ENCODE results near the gene KCNAB3. TPM values are rescaled to one million over a fixed set of nuclear protein-coding genes. Genes with fewer than 3 reads are reported as not detected.

Gene KCNAB3
- total RNA-seq, 1 experiment from 2014 or later, result 0.61 TPM

DNA sequence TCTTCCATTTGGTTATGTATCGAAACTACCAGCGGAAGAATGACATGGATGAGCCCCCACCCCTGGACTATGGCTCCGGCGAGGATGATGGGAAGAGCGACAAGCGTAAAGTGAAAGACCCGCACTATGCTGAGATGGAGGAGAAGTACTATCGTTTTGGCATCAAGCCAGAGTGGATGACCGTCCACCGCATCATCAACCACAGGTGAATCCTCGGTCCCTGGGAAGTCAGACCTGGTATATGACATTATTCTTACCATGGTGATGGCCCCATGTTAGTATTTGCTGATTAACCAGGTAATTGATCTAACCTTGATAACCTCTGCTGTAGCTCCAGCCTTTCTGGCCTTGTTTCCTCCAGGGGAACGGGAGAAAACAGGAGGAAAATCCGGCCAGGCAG lies 32.6 kb downstream of the KCNAB3 start:
- Histone ChIP-seq H3K27me3 (no peaks in the 10 kb centered on the region), H3K9me3 (replicated peaks) (no peaks in the 10 kb centered on the region), H3K4me3 (no peak overlapping the region), H3K27ac (no peak overlapping the region), H3K36me3 (peaks cover 81% of the 10 kb centered on the region), H3K4me1 (peaks cover 25% of the 10 kb centered on the region)
- no peak for DNase-seq

GRCh38 chr17:7894866-7895265 lies 34.8 kb downstream of the KCNAB3 start:
- no peaks in the 10 kb centered on the region for H3K9me3 ChIP-seq (replicated peaks)
- no peak overlapping the region for H3K4me3 ChIP-seq
- no peaks in the 10 kb centered on the region for H3K27me3 ChIP-seq
- H3K36me3 ChIP-seq, result peaks cover 82% of the 10 kb centered on the region
- no peak for DNase-seq
- peaks cover 48% of the 10 kb centered on the region for H3K4me1 ChIP-seq
- H3K27ac ChIP-seq, result no peak overlapping the region

- Histone ChIP-seq H3K27me3 (no peaks in the 10 kb centered on the region), H3K4me3 (no peak overlapping the region), H3K9me3 (replicated peaks) (no peaks in the 10 kb centered on the region), H3K36me3 (peaks cover 81% of the 10 kb centered on the region), H3K4me1 (peaks cover 54% of the 10 kb centered on the region), H3K27ac (peak overlapping the region; percentile 70)
- DNase-seq, result no peak
Observed at GRCh38 chr17:7894226-7894625, 35.4 kb downstream of the KCNAB3 start.

DNA sequence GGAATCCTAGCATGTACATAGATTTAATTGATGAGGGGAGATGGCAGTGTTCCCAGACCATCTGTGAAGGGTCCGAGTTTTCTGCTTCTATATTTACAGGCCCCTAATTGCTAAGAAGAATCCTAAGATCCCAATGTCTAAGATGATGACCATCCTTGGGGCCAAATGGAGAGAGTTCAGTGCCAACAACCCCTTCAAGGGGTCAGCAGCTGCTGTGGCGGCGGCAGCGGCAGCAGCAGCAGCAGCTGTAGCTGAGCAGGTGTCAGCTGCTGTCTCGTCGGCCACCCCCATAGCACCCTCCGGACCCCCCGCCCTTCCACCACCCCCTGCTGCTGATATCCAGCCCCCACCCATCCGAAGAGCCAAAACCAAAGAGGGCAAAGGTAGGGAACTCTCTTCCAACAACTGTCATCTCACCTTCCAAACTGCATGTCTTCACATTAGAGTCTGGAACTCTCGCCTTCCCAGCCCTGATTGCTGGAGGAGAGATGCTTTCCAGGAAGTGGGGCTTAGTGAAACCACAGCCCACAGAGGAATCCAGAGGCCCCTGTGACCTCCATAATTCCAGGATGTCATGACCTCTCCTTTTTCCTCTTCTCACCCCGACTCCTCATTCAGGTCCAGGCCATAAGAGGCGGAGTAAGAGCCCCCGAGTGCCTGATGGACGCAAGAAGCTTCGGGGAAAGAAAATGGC lies 36.3 kb downstream of the KCNAB3 start:
- Histone ChIP-seq H3K36me3 (peaks cover 72% of the 10 kb centered on the region), H3K9me3 (replicated peaks) (no peaks in the 10 kb centered on the region), H3K27ac (peak overlapping the region; percentile 70), H3K4me3 (no peak overlapping the region), H3K27me3 (no peaks in the 10 kb centered on the region), H3K4me1 (peaks cover 59% of the 10 kb centered on the region)
- DNase-seq, result peak; percentile 78 to 82

DNA sequence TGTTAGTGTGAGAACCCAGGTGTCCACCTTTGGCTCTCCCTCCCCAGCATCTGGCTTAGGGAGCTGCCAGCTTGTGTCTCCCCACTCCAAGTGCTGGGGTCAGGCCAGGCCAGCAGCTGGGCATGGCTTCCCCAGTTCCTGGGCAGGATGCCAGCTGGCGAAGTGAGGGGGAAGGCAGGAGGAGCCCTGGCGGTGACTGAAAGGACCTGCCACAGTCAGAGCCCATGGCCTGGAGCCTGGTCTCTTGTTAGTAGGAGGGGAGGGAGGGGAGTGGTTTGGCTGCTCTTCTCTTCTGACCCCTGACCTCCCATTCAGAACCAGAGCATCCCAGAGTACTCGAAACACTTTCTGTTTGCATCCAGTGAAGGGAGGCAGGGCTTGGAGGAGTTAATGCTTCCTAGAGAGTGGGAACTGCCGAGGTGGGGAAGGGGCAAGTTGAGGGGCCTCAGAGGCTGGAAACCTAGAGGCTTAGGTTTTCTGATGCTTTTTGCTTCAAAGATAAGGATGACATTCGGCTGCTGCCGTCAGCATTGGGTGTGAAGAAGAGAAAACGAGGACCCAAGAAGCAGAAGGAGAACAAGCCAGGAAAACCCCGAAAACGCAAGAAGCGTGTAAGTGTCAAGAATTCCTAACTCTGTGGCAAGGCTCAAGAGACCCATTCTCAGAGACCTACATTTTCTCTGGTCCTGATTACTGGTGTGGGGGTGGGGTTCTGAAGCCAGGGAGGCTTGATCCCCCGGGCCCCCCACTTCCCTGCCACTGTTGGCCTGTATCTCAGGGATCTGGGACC lies 40.3 kb downstream of the KCNAB3 start:
- peaks cover 36% of the 10 kb centered on the region for H3K36me3 ChIP-seq
- peaks cover 52% of the 10 kb centered on the region for H3K4me1 ChIP-seq
- H3K27me3 ChIP-seq, result no peaks in the 10 kb centered on the region
- peak overlapping the region; percentile 81 for H3K27ac ChIP-seq
- H3K9me3 ChIP-seq (replicated peaks), result no peaks in the 10 kb centered on the region
- DNase-seq, result peak; percentile 95 to 97
- H3K4me3 ChIP-seq, result peak overlapping the region; percentile 73

DNA sequence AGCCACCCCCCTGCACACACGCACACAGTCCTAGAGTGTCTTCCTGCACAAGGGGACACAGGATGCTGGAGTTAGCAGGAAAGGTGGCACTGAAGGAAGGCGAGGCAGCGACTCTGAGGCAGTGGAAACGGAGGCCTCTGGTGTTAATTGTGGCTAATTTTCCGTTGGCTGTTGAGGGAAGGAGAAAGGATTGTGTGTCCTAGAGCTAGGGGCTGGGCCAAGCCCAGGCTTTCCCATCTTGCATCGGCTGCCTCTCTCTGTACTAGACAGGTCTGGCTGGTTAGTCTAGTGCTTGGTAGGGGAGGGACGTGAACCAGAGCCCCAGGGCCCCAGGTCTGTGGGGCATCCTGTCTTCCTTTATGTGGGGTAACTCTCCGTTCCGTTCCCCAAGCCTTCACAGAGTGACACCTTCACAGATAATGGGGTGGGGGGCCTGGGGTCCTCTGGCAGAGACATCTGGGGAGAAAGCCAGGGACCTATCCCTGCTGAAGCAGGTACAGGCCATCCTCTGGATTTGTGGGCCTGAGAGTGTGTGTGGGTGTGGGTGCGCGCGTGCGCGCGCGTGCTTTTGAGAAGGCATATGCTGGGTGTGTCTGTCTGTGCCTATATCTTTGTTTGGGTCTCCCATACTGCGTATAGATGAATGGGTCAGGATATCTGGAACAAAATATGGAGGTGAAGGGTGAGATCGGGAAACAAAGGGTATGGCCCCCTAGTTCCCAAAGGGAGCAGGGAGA lies 41.3 kb downstream of the KCNAB3 start, which contains the start of gene CHD3:
CHD3 (plus strand) TSS at position 606 of the 737 bp plus-strand sequence. CDS start 212 bp downstream, outside the sequence.
- Histone ChIP-seq H3K4me1 (peaks cover 42% of the 10 kb centered on the region), H3K27me3 (no peaks in the 10 kb centered on the region), H3K36me3 (peaks cover 28% of the 10 kb centered on the region), H3K9me3 (replicated peaks) (no peaks in the 10 kb centered on the region), H3K4me3 (peak within 1 kb of the TSS; percentile 73), H3K27ac (peak within 1 kb of the TSS; percentile 81)
- DNase-seq, result peak; percentile 29 to 31

DNA sequence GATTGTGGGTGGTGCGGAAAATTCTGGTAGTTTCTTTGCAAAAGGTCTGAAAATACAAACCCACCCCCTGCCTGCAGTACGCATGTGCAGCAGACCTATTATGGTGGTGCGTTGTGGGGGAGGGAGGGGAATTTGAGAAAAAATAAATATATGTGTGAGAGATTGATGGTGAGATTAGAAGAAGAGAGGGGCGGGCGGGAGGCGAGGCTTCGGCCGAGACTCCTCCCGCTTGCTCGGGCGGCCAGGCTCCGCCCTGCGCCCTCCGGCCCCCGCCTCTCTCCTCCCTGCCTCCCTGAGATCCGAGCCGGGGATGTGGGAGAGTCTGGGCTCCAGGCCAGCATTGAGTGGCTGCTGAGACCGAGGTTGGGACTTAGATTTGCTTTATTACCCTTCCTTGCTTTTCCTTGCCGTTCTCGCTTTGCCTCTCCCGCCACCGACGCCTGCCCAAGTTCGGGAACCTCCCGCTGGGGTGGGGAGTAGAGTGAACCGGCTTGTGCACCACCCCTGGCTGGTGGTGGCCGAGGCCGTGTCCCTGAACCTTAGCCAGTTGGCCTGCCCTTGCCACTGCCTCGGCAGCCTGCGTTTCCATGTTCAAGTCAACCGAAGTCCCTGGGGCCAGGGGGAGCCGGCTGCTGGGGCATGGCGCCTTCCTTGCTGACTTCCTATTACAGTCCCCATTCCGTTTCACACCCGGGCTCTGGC lies 42.0 kb downstream of the KCNAB3 start:
- Histone ChIP-seq H3K36me3 (peaks cover 28% of the 10 kb centered on the region), H3K4me3 (peak overlapping the region; percentile 73), H3K27ac (peak overlapping the region; percentile 99), H3K9me3 (replicated peaks) (no peaks in the 10 kb centered on the region), H3K4me1 (peaks cover 37% of the 10 kb centered on the region), H3K27me3 (no peaks in the 10 kb centered on the region)
- peak; percentile 91 to 94 for DNase-seq

DNA sequence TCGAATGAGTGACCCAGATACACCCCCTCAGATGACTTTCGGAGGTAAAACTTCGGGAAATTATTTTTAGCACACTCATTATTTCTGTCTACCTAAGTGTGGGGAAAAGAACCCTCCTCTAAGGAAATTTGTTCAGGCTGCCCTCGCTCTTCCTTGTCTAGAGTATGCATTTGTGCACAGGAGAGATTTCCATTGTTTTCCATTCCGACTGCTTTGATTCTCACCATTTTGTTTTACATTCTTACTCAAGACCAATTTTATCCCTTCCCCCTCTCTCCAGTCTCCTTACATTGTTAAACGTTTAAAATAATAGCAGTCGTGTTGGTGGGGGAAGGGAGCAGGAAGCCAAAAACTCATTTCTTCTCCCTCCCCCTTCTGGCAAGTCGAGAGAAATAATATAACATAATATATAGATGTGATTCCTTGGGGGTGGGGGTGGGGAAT lies 42.6 kb downstream of the KCNAB3 start:
- H3K27ac ChIP-seq, result peak overlapping the region; percentile 99
- peaks cover 33% of the 10 kb centered on the region for H3K4me1 ChIP-seq
- no peak for DNase-seq
- H3K9me3 ChIP-seq (replicated peaks), result no peaks in the 10 kb centered on the region
- H3K27me3 ChIP-seq, result no peaks in the 10 kb centered on the region
- H3K4me3 ChIP-seq, result peak overlapping the region; percentile 73
- peaks cover 26% of the 10 kb centered on the region for H3K36me3 ChIP-seq

- Histone ChIP-seq H3K4me1 (peaks cover 27% of the 10 kb centered on the region), H3K9me3 (replicated peaks) (no peaks in the 10 kb centered on the region), H3K27me3 (no peaks in the 10 kb centered on the region), H3K27ac (peak overlapping the region; percentile 99), H3K36me3 (peaks cover 20% of the 10 kb centered on the region), H3K4me3 (peak overlapping the region; percentile 73)
- DNase-seq, result peak; percentile 37 to 44
Observed at GRCh38 chr17:7886227-7887037, 43.2 kb downstream of the KCNAB3 start.

GRCh38 chr17:7885367-7886226 lies 44.1 kb downstream of the KCNAB3 start:
- H3K27me3 ChIP-seq, result no peaks in the 10 kb centered on the region
- no peaks in the 10 kb centered on the region for H3K9me3 ChIP-seq (replicated peaks)
- H3K27ac ChIP-seq, result peak overlapping the region; percentile 99
- peaks cover 14% of the 10 kb centered on the region for H3K36me3 ChIP-seq
- peak overlapping the region; percentile 73 for H3K4me3 ChIP-seq
- H3K4me1 ChIP-seq, result peaks cover 19% of the 10 kb centered on the region
- peak; percentile 96 to 97 for DNase-seq

DNA sequence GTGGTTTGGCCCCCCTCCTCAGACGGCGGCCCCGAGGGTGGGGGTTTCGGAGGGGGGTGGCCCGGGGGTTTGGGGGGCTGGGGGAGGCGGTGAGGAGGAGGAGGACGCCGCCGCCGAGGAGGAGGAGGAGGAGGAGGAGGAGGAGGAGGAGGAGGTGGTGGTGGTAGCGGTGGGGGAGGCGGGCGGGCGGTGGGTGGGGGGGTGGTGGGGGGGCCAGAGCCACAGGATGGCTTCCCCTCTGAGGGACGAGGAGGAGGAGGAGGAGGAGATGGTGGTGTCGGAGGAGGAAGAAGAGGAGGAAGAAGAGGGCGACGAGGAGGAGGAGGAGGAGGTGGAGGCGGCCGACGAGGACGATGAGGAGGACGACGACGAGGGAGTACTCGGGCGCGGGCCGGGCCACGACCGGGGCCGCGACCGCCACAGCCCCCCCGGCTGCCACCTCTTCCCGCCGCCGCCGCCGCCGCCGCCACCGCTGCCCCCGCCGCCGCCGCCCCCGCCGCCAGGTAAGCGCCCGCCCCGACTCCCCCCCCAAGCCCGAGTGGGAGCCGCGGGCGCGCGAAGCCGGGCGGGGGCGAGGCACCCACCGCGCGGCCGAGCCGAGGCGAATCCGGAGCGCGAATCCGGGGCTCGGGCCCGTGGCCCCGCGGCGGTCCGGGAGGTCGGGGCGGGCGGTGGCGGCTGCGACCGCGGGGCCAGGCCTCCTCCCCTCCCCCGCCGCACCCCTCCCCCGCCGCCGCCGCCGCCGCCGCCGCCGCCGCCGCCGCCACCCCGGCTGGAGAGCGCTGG lies 44.9 kb downstream of the KCNAB3 start:
- Histone ChIP-seq H3K4me3 (peak overlapping the region; percentile 73), H3K9me3 (replicated peaks) (no peaks in the 10 kb centered on the region), H3K4me1 (peaks cover 10% of the 10 kb centered on the region), H3K36me3 (peaks cover 13% of the 10 kb centered on the region), H3K27ac (peak overlapping the region; percentile 99), H3K27me3 (no peaks in the 10 kb centered on the region)
- DNase-seq, result no peak

DNA sequence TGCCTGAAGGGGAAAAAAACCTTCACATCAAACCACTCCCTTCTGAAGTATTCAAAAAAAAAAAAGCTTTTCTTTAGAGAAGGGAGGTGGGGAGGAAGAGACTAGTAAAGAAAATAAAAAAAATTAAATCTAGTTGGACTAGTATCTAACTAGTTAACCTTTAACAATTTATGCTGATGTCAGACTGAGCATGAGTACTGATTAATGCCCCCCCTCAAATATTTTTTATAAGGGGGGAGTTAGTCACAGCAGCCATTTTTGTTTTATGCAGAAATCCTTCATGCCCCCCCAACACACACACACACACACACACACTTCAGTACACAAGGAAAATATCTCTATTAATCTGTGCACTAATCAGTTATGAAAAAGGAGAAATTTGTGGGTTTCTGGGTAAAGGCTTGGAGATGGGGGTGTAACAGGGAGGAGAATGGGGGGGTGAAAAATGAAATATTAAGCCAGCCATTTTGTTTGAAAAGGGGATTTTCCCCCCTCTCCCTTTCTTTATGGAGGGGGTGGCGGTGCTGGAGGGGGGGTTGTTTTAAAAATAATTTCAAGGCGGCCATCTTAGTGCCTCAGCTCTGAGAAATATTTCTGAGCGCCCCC lies 45.8 kb downstream of the KCNAB3 start:
- Histone ChIP-seq H3K27me3 (no peaks in the 10 kb centered on the region), H3K4me1 (peaks cover 4% of the 10 kb centered on the region; the same call in 1 of the 2 replicates), H3K4me3 (peak overlapping the region; percentile 56), H3K27ac (peak overlapping the region; percentile 86), H3K9me3 (replicated peaks) (no peaks in the 10 kb centered on the region), H3K36me3 (peaks cover 14% of the 10 kb centered on the region)
- peak in 1 of 2 experiments; percentile 38 for DNase-seq

Measured in SJCRH30 (cell line).